ENCODE results near the gene CACNB2.

DNA sequence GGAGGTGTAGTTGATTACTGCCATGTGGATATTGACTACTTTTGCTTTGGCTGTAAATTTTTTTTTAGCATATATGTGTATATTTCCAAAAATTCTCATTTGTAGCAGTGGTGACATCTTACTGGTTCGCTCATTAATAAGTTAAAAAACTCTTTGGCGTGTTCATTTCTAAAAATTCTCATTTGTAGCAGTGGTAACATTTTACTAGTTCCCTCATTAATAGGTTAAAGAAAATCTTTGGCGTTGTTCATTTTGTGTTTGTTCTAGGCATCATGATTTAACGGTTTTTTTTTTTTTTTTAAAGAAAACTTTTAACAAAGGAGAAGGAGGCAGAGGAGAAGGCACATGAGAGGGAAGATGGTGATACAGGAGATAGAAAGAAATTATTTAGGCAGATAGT, 45.9 kb upstream of the CACNB2 start:
- TF ChIP-seq, protein P1, sequence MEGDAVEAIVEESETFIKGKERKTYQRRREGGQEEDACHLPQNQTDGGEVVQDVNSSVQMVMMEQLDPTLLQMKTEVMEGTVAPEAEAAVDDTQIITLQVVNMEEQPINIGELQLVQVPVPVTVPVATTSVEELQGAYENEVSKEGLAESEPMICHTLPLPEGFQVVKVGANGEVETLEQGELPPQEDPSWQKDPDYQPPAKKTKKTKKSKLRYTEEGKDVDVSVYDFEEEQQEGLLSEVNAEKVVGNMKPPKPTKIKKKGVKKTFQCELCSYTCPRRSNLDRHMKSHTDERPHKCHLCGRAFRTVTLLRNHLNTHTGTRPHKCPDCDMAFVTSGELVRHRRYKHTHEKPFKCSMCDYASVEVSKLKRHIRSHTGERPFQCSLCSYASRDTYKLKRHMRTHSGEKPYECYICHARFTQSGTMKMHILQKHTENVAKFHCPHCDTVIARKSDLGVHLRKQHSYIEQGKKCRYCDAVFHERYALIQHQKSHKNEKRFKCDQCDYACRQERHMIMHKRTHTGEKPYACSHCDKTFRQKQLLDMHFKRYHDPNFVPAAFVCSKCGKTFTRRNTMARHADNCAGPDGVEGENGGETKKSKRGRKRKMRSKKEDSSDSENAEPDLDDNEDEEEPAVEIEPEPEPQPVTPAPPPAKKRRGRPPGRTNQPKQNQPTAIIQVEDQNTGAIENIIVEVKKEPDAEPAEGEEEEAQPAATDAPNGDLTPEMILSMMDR (IDR thresholded peaks at IDR 0.05) = no peak
- no peak for TF ChIP-seq POLR2A (IDR thresholded peaks at IDR 0.05)
- TF ChIP-seq EP300 (IDR thresholded peaks at IDR 0.05) = no peak

All from tibial nerve (tissue), 4 donors.